GM12878 (cell line): ENCODE data around the gene ETNPPL. TPM values are rescaled to one million over a fixed set of nuclear protein-coding genes. Genes with fewer than 3 reads are reported as not detected.

Source experiments
- ATAC-seq: fragments of 200-7000 bp; cut with Tn5 transposase; 3 replicates; pipeline ENCODE4 v1.9.1; 2020; ENCODE audit warnings: mild to moderate bottlenecking, moderate library complexity
- BruUV-seq: library from RNA; stranded (reverse); fragments of 400-500 nt; replicated peaks from 2 replicates; lab custom pipeline; 2021; lab: Mats Ljungman, UMichigan
- CTCF ChIA-PET: fragments of 300-600 bp; sonication (Branson Sonifier 250); formaldehyde crosslinking; extraction: SDS; loops from one replicate; lab custom pipeline; 2021; ENCODE audit warnings: inconsistent platforms; lab: Yijun Ruan, JAX
- POLR2A ChIA-PET: fragments of 350-600 bp; formaldehyde crosslinking; extraction: SDS; loops from one replicate; lab custom pipeline; 2021; ENCODE audit warnings: inconsistent platforms; lab: Charles Lee
- RAD21 ChIA-PET: fragments of 300-600 bp; sonication (Branson Sonifier 250); formaldehyde crosslinking; loops from one replicate; lab custom pipeline; 2023; ENCODE audit warnings: antibody characterized with exemption; ENCODE audit not compliant: unreplicated experiment; lab: Charles Lee
- SMC1A ChIA-PET: fragments of 300-600 bp; sonication (Branson Sonifier 250); formaldehyde crosslinking; loops from one replicate; lab custom pipeline; 2023; ENCODE audit not compliant: unreplicated experiment, uncharacterized antibody; lab: Charles Lee
- DNase-seq: peaks from one replicate; pipeline ENCODE4 v3.0.0-alpha.2; 2011; ENCODE audit warnings: low read depth, low spot score
- FAIRE-seq: peaks from 3 replicates; lab custom pipeline; 2011; peaks lifted over from hg19 to GRCh38; lab: Jason Lieb, UNC
- H2AFZ ChIP-seq: 2 replicates; pipeline ENCODE4 v1.6.0; 2011; ENCODE audit warnings: low read depth, low read length, control low read depth; ENCODE audit not compliant: control insufficient read depth
- H3K27ac ChIP-seq: 2 replicates; pipeline ENCODE4 v1.5.1; 2011; ENCODE audit warnings: control low read depth; ENCODE audit not compliant: control insufficient read depth, insufficient read depth
- H3K27me3 ChIP-seq, 2 experiments: replicated peaks in 1 of 2; 2 replicates each; pipeline versions ENCODE4 v1.6.0 to v1.6.1; 2011; ENCODE audit warnings: low read length in 1 of 2; ENCODE audit not compliant: control insufficient read depth in 2 of 2, insufficient read depth in 2 of 2
- H3K36me3 ChIP-seq, 2 experiments: 2 replicates each; pipeline ENCODE4 v1.5.1; 2011; ENCODE audit warnings: low read length in 1 of 2; ENCODE audit not compliant: control insufficient read depth in 2 of 2, insufficient read depth in 2 of 2
- H3K4me1 ChIP-seq: 2 replicates; pipeline ENCODE4 v1.6.1; 2011; ENCODE audit warnings: mild to moderate bottlenecking, low read length, moderate library complexity, mixed read lengths; ENCODE audit not compliant: control insufficient read depth, insufficient read depth
- H3K4me2 ChIP-seq: 2 replicates; pipeline ENCODE4 v1.6.0; 2011; ENCODE audit warnings: control low read depth; ENCODE audit not compliant: control insufficient read depth, insufficient read depth
- H3K4me3 ChIP-seq: fragments of 200-600 bp; sonication (generic); 2 replicates; pipeline ENCODE4 v1.5.1; 2016
- H3K79me2 ChIP-seq: 2 replicates; pipeline ENCODE4 v1.6.0; 2011; ENCODE audit warnings: low read length; ENCODE audit not compliant: control insufficient read depth, insufficient read depth
- H3K9ac ChIP-seq: 2 replicates; pipeline ENCODE4 v1.8.0; 2011; ENCODE audit warnings: low read length, control low read depth, mixed read lengths; ENCODE audit not compliant: control insufficient read depth, insufficient read depth
- H3K9me3 ChIP-seq: replicated peaks from 3 replicates; pipeline ENCODE4 v1.5.1; 2011; ENCODE audit warnings: mild to moderate bottlenecking, low read length; ENCODE audit not compliant: control insufficient read depth, insufficient read depth
- H4K20me1 ChIP-seq: 2 replicates; pipeline ENCODE4 v1.6.0; 2011; ENCODE audit not compliant: control insufficient read depth, insufficient read depth
- BCL11A ChIP-seq: IDR thresholded peaks from 2 replicates; pipeline ENCODE4 v1.6.1; 2011; ENCODE audit warnings: low read depth, low read length
- EP300 ChIP-seq, 2 experiments: fragments of 150-350 bp in 1 of 2; IDR thresholded peaks; 2 replicates each; pipeline ENCODE4 v1.6.1; 2011 to 2012; ENCODE audit warnings: low read depth in 2 of 2, low read length in 2 of 2, borderline replicate concordance in 1 of 2, improper control_type of control experiment in 1 of 2, inconsistent platforms in 1 of 2; ENCODE audit not compliant: control insufficient read depth in 1 of 2
- HDAC6 ChIP-seq: fragments of 200-600 bp; sonication (generic); IDR thresholded peaks from one replicate; pipeline ENCODE4 v1.8.0; 2017; ENCODE audit warnings: antibody characterized with exemption; ENCODE audit not compliant: unreplicated experiment
- LARP7 ChIP-seq: fragments of 450-650 bp; IDR thresholded peaks from 2 replicates; pipeline ENCODE4 v1.6.1; 2017; ENCODE audit warnings: mild to moderate bottlenecking
- NFXL1 ChIP-seq: fragments of 450-650 bp; IDR thresholded peaks from 2 replicates; pipeline ENCODE4 v1.6.1; 2017; ENCODE audit warnings: antibody characterized with exemption, mild to moderate bottlenecking, borderline replicate concordance
- POU2F2 ChIP-seq: IDR thresholded peaks from 3 replicates; pipeline ENCODE4 v1.6.1; 2011; ENCODE audit warnings: low read depth, mild to moderate bottlenecking, low read length, borderline replicate concordance
- TCF7 ChIP-seq: IDR thresholded peaks from 2 replicates; pipeline ENCODE4 v1.6.1; 2014; ENCODE audit warnings: antibody characterized with exemption, borderline replicate concordance
- WRNIP1 ChIP-seq: IDR thresholded peaks from 2 replicates; pipeline ENCODE4 v1.6.1; 2011; ENCODE audit warnings: low read depth, low read length, improper control_type of control experiment, borderline replicate concordance
- WGBS: methylation state at CpG from one replicate; pipeline ENCODE4 v1.1.6; 2016; ENCODE audit warnings: low lambda C conversion rate; ENCODE audit not compliant: insufficient replicate concordance, insufficient coverage; ENCODE audit errors: missing lambda C conversion rate; 5-methylcytosine and 5-hydroxymethylcytosine counted together
- in situ Hi-C: fragments of 300-500 bp; cut with MboI; formaldehyde crosslinking; loops from 9 replicates; pipeline ENCODE4 v1.14.3; 2018; ENCODE audit warnings: mixed read lengths
- intact Hi-C: fragments of 100-400 bp; cut with micrococcal nuclease; formaldehyde crosslinking; loops from one replicate; pipeline ENCODE4 v1.14.2; 2022; ENCODE audit not compliant: unreplicated experiment
- polyA plus RNA-seq, 11 experiments: library from polyadenylated mRNA; depleted of rRNA in 4 of 11; unstranded in 6 of 11; stranded (reverse) in 5 of 11; fragments of >200 nt; fragmentation: Nextera tagmentation in 4 of 11; fragmentation: Illumina TruSeq in 1 of 11; extraction: Ambion mirVana in 4 of 11; extraction: Trizol in 1 of 11; gene quantifications; 1 replicate in 1 of 11; 2 replicates in 10 of 11; pipeline versions ENCODE4 v1.2.1 to v1.2.3, GENCODE V29; 2011 to 2016; ENCODE audit warnings: inconsistent platforms in 2 of 11, missing spikeins in 2 of 11, low read depth in 1 of 11
- total RNA-seq, 4 experiments: library from RNA; depleted of rRNA in 3 of 4; stranded (reverse); fragments of >200 nt in 3 of 4; fragmentation: Illumina TruSeq in 1 of 4; extraction: Trizol in 1 of 4; gene quantifications; 2 replicates each; pipeline versions ENCODE4 v1.2.1 to v1.2.3, GENCODE V29; 2013 to 2021

ETNPPL gene
- total and polyA plus RNA-seq, 10 of the 15 experiments (the other 5 are each of a cell fraction or from before 2014, with no cell fraction given), result not detected

GRCh38 chr4:108730579-108730978 lies 32.3 kb downstream of the ETNPPL start:
- Histone ChIP-seq H3K27ac (no peak overlapping the region), H2AFZ (no peak overlapping the region), H3K4me3 (no peak overlapping the region), H3K9me3 (no peaks in the 10 kb centered on the region; the same call in 2 of the 3 replicates), H3K79me2 (no peaks in the 10 kb centered on the region), H3K36me3 (no peaks in the 10 kb centered on the region), H3K4me1 (no peaks in the 10 kb centered on the region), H3K4me2 (no peak overlapping the region), H3K27me3 (no peaks in the 10 kb centered on the region), H4K20me1 (no peaks in the 10 kb centered on the region), H3K9ac (no peak overlapping the region)
- intact Hi-C loops (no loop called here), in situ Hi-C loops (no loop called here)
- no peak for ATAC-seq
- 0% methylated on average over 1 of the region's 1 CpG for WGBS
- DNase-seq, result no peak
- POLR2A ChIA-PET, result no interaction called here
- BruUV-seq, result no TSS peak
- CTCF ChIA-PET, result no interaction called here
- no peak for FAIRE-seq
- TF ChIP-seq EP300 (IDR thresholded peaks at IDR 0.05; ENCODE audit: borderline replicate concordance in 1 of 2, control insufficient read depth in 1 of 2, low read depth in 2 of 2, low read length in 2 of 2) (no peak), WRNIP1 (no peak), BCL11A (no peak), LARP7 (no peak)
- RAD21 ChIA-PET, result no interaction called here
- SMC1A ChIA-PET, result interaction anchor here (0.6 kb wide), 1 partner anchor 56 kb away, joined by 3 read pairs; no protein-coding TSS in a partner anchor

GRCh38 chr4:108729731-108730130 lies 33.1 kb downstream of the ETNPPL start:
- POLR2A ChIA-PET, result no interaction called here
- ATAC-seq (no peak), FAIRE-seq (no peak), DNase-seq (no peak)
- Histone ChIP-seq H3K4me3 (no peak overlapping the region), H3K4me2 (no peak overlapping the region), H4K20me1 (no peaks in the 10 kb centered on the region), H3K79me2 (no peaks in the 10 kb centered on the region), H3K27me3 (no peaks in the 10 kb centered on the region), H3K9me3 (no peaks in the 10 kb centered on the region; the same call in 2 of the 3 replicates), H3K9ac (no peak overlapping the region), H3K4me1 (no peaks in the 10 kb centered on the region), H3K36me3 (no peaks in the 10 kb centered on the region), H3K27ac (no peak overlapping the region), H2AFZ (no peak overlapping the region)
- TF ChIP-seq NFXL1 (no peak), TCF7 (no peak), HDAC6 (no peak), POU2F2 (no peak)
- intact Hi-C loops, result no loop called here
- SMC1A ChIA-PET, result interaction anchor here (0.5 to 0.8 kb wide), 3 partner anchors 101 to 1971 kb away, joined by 3 read pairs; no protein-coding TSS in a partner anchor
- 38% methylated on average over 1 of the region's 1 CpG for WGBS
- in situ Hi-C loops, result no loop called here
- BruUV-seq, result no TSS peak
- CTCF ChIA-PET, result interaction anchor here (0.7 kb wide), 1 partner anchor 586 kb away, joined by 5 read pairs; no protein-coding TSS in a partner anchor
- RAD21 ChIA-PET, result no interaction called here
